ENCODE measurements around the gene ATG7.

The ATG7 gene

DNA sequence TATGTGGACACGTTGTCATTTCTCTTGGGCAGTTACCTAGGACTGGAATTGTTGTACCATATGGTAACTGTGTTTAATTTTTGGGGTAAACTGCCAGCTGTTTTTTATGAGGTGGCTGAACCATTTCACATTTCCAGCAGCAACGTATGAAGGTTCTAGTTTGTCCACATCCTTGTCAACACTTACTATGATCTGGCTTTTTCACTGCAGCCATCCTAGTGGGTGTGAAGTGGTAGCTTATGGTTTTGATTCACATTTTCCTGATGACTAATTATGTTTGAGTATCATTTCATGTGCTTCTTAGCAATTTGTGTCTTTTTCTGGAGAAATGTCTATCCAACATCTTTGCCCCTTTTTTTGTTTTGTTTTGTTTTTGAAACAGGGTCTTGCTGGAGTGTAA is 275.3 kb downstream of the ATG7 start:
- H3K4me1 ChIP-seq (ENCODE audit: insufficient read depth, insufficient read length), result peaks cover 10% of the 10 kb centered on the region

GRCh38 chr3:11548721-11549131 is 276.5 kb downstream of the ATG7 start:
- Histone ChIP-seq H3K9ac (ENCODE audit: insufficient read length, low read depth) (no peak overlapping the region), H3K4me3 (ENCODE audit: insufficient read length, low read depth) (no peak overlapping the region), H3K9me3 (ENCODE audit: insufficient read depth, low read length) (no peaks in the 10 kb centered on the region), H3K27me3 (ENCODE audit: insufficient read depth, insufficient read length) (no peaks in the 10 kb centered on the region), H3K4me1 (ENCODE audit: insufficient read depth, insufficient read length) (peaks cover 13% of the 10 kb centered on the region), H3K36me3 (ENCODE audit: insufficient read depth, insufficient read length, low read length) (peaks cover 5% of the 10 kb centered on the region)
- TF ChIP-seq ZNF274 (IDR thresholded peaks at IDR 0.05; ENCODE audit: low read depth, low read length) (no peak), SUZ12 (IDR thresholded peaks at IDR 0.05; ENCODE audit: extremely low read depth, insufficient read depth, insufficient read length) (no peak), YY1 (IDR thresholded peaks at IDR 0.05; ENCODE audit: insufficient read depth, insufficient read length) (no peak)
- no peak for DNase-seq (ENCODE audit: low read depth, low spot score)

More for the DNA sequence above, 275.3 kb downstream of the ATG7 start:
- no peaks in the 10 kb centered on the region for H3K9me3 ChIP-seq (ENCODE audit: insufficient read depth, low read length)
- no peak overlapping the region for H3K4me3 ChIP-seq (ENCODE audit: insufficient read length, low read depth)
- DNase-seq (ENCODE audit: low read depth, low spot score), result no peak
- no peak for TF ChIP-seq SUZ12 (IDR thresholded peaks at IDR 0.05; ENCODE audit: extremely low read depth, insufficient read depth, insufficient read length)
- TF ChIP-seq ZNF274 (IDR thresholded peaks at IDR 0.05; ENCODE audit: low read depth, low read length), result no peak
- TF ChIP-seq YY1 (IDR thresholded peaks at IDR 0.05; ENCODE audit: insufficient read depth, insufficient read length), result no peak
- H3K27me3 ChIP-seq (ENCODE audit: insufficient read depth, insufficient read length), result no peaks in the 10 kb centered on the region
- H3K9ac ChIP-seq (ENCODE audit: insufficient read length, low read depth), result no peak overlapping the region
- H3K36me3 ChIP-seq (ENCODE audit: insufficient read depth, insufficient read length, low read length), result peaks cover under 1% of the 10 kb centered on the region

- H3K9me3 ChIP-seq (ENCODE audit: insufficient read depth, low read length), result no peaks in the 10 kb centered on the region
- peaks cover 15% of the 10 kb centered on the region for H3K36me3 ChIP-seq (ENCODE audit: insufficient read depth, insufficient read length, low read length)
- no peak overlapping the region for H3K9ac ChIP-seq (ENCODE audit: insufficient read length, low read depth)
- DNase-seq (ENCODE audit: low read depth, low spot score), result no peak
- H3K27me3 ChIP-seq (ENCODE audit: insufficient read depth, insufficient read length), result no peaks in the 10 kb centered on the region
- no peak overlapping the region for H3K4me3 ChIP-seq (ENCODE audit: insufficient read length, low read depth)
- no peak for TF ChIP-seq ZNF274 (IDR thresholded peaks at IDR 0.05; ENCODE audit: low read depth, low read length)
- TF ChIP-seq SUZ12 (IDR thresholded peaks at IDR 0.05; ENCODE audit: extremely low read depth, insufficient read depth, insufficient read length), result no peak
- TF ChIP-seq YY1 (IDR thresholded peaks at IDR 0.05; ENCODE audit: insufficient read depth, insufficient read length), result no peak
- H3K4me1 ChIP-seq (ENCODE audit: insufficient read depth, insufficient read length), result peaks cover 20% of the 10 kb centered on the region
Measured at GRCh38 chr3:11549580-11550140, 277.5 kb downstream of the ATG7 start.

DNA sequence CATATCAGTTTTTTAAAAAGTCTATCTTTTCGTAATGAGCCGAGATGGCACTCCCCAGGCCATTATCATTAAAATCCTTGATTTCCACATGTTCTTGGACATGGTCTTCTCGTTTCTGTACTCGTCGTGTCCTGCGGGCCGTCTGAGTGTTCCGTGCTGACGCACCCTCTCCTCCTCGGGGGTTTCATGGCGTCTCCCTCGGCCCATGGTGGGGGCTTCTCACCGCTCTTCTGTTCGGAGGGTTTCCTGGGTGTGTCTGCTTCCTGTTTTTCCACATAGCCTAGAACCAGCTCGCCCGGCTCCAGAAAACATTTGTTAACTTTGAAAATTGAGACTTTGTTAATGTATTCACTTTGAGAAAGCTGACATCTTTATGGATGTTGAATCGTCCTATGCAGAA is 278.8 kb downstream of the ATG7 start:
- Histone ChIP-seq H3K4me3 (ENCODE audit: insufficient read length, low read depth) (no peak overlapping the region), H3K9me3 (ENCODE audit: insufficient read depth, low read length) (no peaks in the 10 kb centered on the region), H3K36me3 (ENCODE audit: insufficient read depth, insufficient read length, low read length) (peaks cover 28% of the 10 kb centered on the region), H3K4me1 (ENCODE audit: insufficient read depth, insufficient read length) (peaks cover 13% of the 10 kb centered on the region), H3K27me3 (ENCODE audit: insufficient read depth, insufficient read length) (no peaks in the 10 kb centered on the region), H3K9ac (ENCODE audit: insufficient read length, low read depth) (no peak overlapping the region)
- no peak for TF ChIP-seq SUZ12 (IDR thresholded peaks at IDR 0.05; ENCODE audit: extremely low read depth, insufficient read depth, insufficient read length)
- TF ChIP-seq ZNF274 (IDR thresholded peaks at IDR 0.05; ENCODE audit: low read depth, low read length), result no peak
- TF ChIP-seq YY1 (IDR thresholded peaks at IDR 0.05; ENCODE audit: insufficient read depth, insufficient read length), result no peak
- DNase-seq (ENCODE audit: low read depth, low spot score), result no peak

GRCh38 chr3:11552289-11553264 is 280.4 kb downstream of the ATG7 start:
- TF ChIP-seq SUZ12 (IDR thresholded peaks at IDR 0.05; ENCODE audit: extremely low read depth, insufficient read depth, insufficient read length), result no peak
- no peak for TF ChIP-seq ZNF274 (IDR thresholded peaks at IDR 0.05; ENCODE audit: low read depth, low read length)
- no peak for TF ChIP-seq YY1 (IDR thresholded peaks at IDR 0.05; ENCODE audit: insufficient read depth, insufficient read length)
- Histone ChIP-seq H3K4me3 (ENCODE audit: insufficient read length, low read depth) (no peak overlapping the region), H3K4me1 (ENCODE audit: insufficient read depth, insufficient read length) (peaks cover 18% of the 10 kb centered on the region), H3K9ac (ENCODE audit: insufficient read length, low read depth) (no peak overlapping the region), H3K27me3 (ENCODE audit: insufficient read depth, insufficient read length) (no peaks in the 10 kb centered on the region), H3K9me3 (ENCODE audit: insufficient read depth, low read length) (no peaks in the 10 kb centered on the region), H3K36me3 (ENCODE audit: insufficient read depth, insufficient read length, low read length) (peaks cover 41% of the 10 kb centered on the region)
- DNase-seq (ENCODE audit: low read depth, low spot score), result no peak

DNA sequence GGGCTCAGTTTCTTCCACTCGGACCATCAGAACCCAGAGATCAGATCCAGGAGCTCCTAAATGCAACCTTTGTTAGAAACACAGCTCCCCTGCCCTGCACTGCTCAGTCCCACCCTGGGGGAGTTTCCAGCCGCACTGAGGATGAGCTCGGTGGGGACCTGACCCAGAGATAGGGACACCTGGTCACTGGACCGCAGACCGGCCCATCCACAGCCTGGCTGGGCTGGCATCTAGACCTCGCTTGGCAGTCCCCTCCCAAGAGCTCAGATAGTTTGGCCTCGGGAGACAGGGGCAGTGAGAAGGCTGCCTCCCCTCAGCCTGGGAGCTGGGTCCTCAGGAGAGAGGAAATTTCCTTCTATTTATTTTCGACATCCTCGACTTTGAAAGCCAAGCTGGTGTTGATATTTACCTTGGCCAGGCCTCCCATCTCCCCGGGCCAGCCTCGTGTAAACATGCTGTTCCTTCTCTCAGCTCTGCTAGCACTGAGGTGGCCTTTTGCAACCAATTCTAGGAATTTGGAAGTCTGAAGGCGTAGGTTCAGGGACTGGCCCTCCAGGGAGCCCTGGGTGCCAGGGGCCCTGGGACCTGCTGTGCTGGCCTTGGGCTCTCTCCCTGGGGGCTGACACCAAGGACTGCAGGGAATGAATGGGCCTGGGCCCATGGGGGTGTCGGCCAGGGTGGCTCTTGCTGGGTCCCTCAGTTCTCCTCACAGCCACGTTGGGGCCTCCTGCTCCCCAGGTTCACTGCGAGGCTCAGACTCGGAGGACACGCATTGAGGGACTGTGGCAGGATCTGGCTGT is 281.4 kb downstream of the ATG7 start:
- no peaks in the 10 kb centered on the region for H3K9me3 ChIP-seq (ENCODE audit: insufficient read depth, low read length)
- H3K4me3 ChIP-seq (ENCODE audit: insufficient read length, low read depth), result peak overlapping the region; percentile 2
- no peak for TF ChIP-seq ZNF274 (IDR thresholded peaks at IDR 0.05; ENCODE audit: low read depth, low read length)
- no peak for TF ChIP-seq SUZ12 (IDR thresholded peaks at IDR 0.05; ENCODE audit: extremely low read depth, insufficient read depth, insufficient read length)
- no peak for TF ChIP-seq YY1 (IDR thresholded peaks at IDR 0.05; ENCODE audit: insufficient read depth, insufficient read length)
- DNase-seq (ENCODE audit: low read depth, low spot score), result no peak
- H3K27me3 ChIP-seq (ENCODE audit: insufficient read depth, insufficient read length), result no peaks in the 10 kb centered on the region
- H3K4me1 ChIP-seq (ENCODE audit: insufficient read depth, insufficient read length), result peaks cover 22% of the 10 kb centered on the region
- no peak overlapping the region for H3K9ac ChIP-seq (ENCODE audit: insufficient read length, low read depth)
- peaks cover 52% of the 10 kb centered on the region for H3K36me3 ChIP-seq (ENCODE audit: insufficient read depth, insufficient read length, low read length)
